ENCODE results near the gene NRL.

DNA sequence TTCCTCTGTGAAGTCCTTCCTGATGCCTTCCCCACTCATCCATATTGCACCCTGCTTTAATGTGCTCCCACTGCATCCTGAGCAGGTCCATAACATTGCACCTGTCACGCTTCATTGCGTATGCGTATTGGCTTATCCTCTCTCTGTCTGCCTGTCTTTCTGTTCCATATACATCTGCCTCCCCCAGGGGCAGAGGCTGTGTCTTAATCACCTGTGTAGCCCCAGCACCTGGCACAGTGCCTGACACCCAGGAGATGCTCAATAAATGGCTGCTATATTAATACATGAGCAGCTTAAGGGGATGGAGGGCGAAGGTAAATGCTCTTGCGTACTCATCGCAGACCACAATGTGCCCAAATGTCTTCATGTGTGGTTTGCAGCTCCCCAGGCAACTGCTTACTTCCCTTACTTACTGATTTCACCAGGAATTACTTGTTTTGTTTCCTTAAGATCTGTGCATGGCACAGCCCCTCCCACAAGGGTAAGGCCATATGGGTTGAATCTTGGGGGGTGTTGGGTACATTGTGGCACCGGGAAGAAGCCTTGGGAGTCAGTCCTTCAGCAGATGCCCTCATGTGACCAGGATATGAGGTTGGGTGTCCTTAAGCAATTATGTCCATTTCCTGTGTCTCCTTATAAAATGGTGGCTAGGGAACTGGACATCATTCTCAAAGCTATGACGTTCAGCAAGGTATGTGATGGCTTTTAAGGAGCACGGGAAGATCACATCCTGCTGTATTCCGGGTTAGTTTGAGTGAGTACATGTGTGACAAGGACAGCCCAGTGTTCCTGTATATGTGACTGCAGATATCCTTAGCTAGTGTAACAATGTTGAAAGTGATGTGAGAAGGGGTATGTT is 44.2 kb downstream of the NRL start:
- TF ChIP-seq POLR2AphosphoS5 (IDR thresholded peaks at IDR 0.05; ENCODE audit: borderline replicate concordance, low read depth, low read length) (no peak), EZH2 (IDR thresholded peaks at IDR 0.05) (no peak)

Measured in SK-N-MC (cell line).